A673 (cell line): Measurements from ENCODE around the gene LDLRAD3. TPM values are rescaled to one million over a fixed set of nuclear protein-coding genes. Genes with fewer than 3 reads are reported as not detected.

Experiments
- BruUV-seq: library from RNA; stranded (reverse); fragments of 400-500 nt; replicated peaks from 2 replicates; lab custom pipeline; 2021; lab: Mats Ljungman, UMichigan
- CTCF ChIA-PET: fragments of 300-600 bp; sonication (Branson Sonifier 250); formaldehyde crosslinking; loops from one replicate; lab custom pipeline; 2022; ENCODE audit warnings: antibody characterized with exemption; lab: Charles Lee
- POLR2A ChIA-PET: fragments of 300-600 bp; sonication (Branson Sonifier 250); formaldehyde crosslinking; loops from one replicate; lab custom pipeline; 2022; ENCODE audit warnings: antibody characterized with exemption; ENCODE audit not compliant: low non-redundant PET; lab: Charles Lee
- DNase-seq: peaks from one replicate; pipeline ENCODE4 v3.0.0-alpha.2; 2015; ENCODE audit warnings: low spot score
- H3K27ac ChIP-seq: fragments of 200-600 bp; sonication (generic); 2 replicates; pipeline ENCODE4 v1.5.1; 2016; ENCODE audit warnings: mixed run types, low read depth, mild to moderate bottlenecking, mixed read lengths, antibody characterized with exemption, low read length; ENCODE audit not compliant: poor library complexity, severe bottlenecking
- H3K27me3 ChIP-seq: fragments of 200-600 bp; sonication (generic); replicated peaks from 2 replicates; pipeline ENCODE4 v1.6.1; 2017; ENCODE audit warnings: mixed run types, low read depth, mild to moderate bottlenecking, mixed read lengths, antibody characterized with exemption, low read length; ENCODE audit not compliant: insufficient read depth, poor library complexity
- H3K36me3 ChIP-seq: fragments of 200-600 bp; sonication (generic); 2 replicates; pipeline ENCODE4 v1.6.1; 2016; ENCODE audit warnings: mixed run types, mild to moderate bottlenecking, mixed read lengths, antibody characterized with exemption, low read length; ENCODE audit not compliant: insufficient read depth, poor library complexity, severe bottlenecking
- H3K4me1 ChIP-seq: fragments of 200-600 bp; sonication (generic); 2 replicates; pipeline ENCODE4 v1.6.1; 2017; ENCODE audit warnings: mixed run types, mild to moderate bottlenecking, mixed read lengths, antibody characterized with exemption, low read length; ENCODE audit not compliant: insufficient read depth, poor library complexity, severe bottlenecking
- H3K4me3 ChIP-seq: fragments of 200-600 bp; sonication (generic); 2 replicates; pipeline ENCODE4 v1.5.1; 2016; ENCODE audit warnings: low read depth, mixed run types, mild to moderate bottlenecking, mixed read lengths, low read length; ENCODE audit not compliant: poor library complexity, severe bottlenecking
- H3K9me3 ChIP-seq: fragments of 200-600 bp; sonication (generic); 2 replicates; pipeline ENCODE4 v1.6.1; 2016; ENCODE audit warnings: mixed run types, low read depth, mild to moderate bottlenecking, mixed read lengths, antibody characterized with exemption, low read length; ENCODE audit not compliant: poor library complexity, severe bottlenecking
- CTCF ChIP-seq: fragments of 300-800, 200-600 bp; sonication (generic); conservative IDR thresholded peaks from 2 replicates; pipeline ENCODE4 v1.5.1; 2017; ENCODE audit warnings: low read depth, mild to moderate bottlenecking, antibody characterized with exemption, low read length, moderate library complexity, mixed read lengths
- EZH2 ChIP-seq: fragments of 200-600 bp; sonication (generic); IDR thresholded peaks from 2 replicates; pipeline ENCODE4 v1.6.1; 2017; ENCODE audit warnings: borderline replicate concordance, low read depth, mild to moderate bottlenecking, mixed read lengths, antibody characterized with exemption, low read length; ENCODE audit not compliant: poor library complexity, severe bottlenecking
- intact Hi-C: fragments of 100-400 bp; cut with micrococcal nuclease; formaldehyde crosslinking; loops from one replicate; pipeline ENCODE4 v1.10.0; 2022; ENCODE audit not compliant: unreplicated experiment
- total RNA-seq: library from RNA; stranded (reverse); gene quantifications from 2 replicates; pipeline ENCODE4 v1.2.3, GENCODE V29; 2021

Gene LDLRAD3
- total RNA-seq, 1 experiment from 2014 or later: 13.1 TPM

GRCh38 chr11:36014898-36015665 is 71.2 kb downstream of the LDLRAD3 start:
- Histone ChIP-seq H3K4me1 (no peaks in the 10 kb centered on the region), H3K27ac (no peak overlapping the region), H3K27me3 (no peaks in the 10 kb centered on the region), H3K9me3 (no peaks in the 10 kb centered on the region), H3K36me3 (no peaks in the 10 kb centered on the region), H3K4me3 (no peak overlapping the region)
- intact Hi-C loops: loop anchor here (5.0 kb wide), 1 partner anchor 47 kb away; no protein-coding TSS in a partner anchor
- CTCF ChIA-PET: interaction anchor here (1.4 to 1.5 kb wide), 2 partner anchors 42 to 193 kb away, joined by 3 to 6 read pairs; no protein-coding TSS in a partner anchor
- DNase-seq: no peak
- TF ChIP-seq CTCF (no peak), EZH2 (no peak)
- POLR2A ChIA-PET: no interaction called here
- BruUV-seq: no TSS peak

- Histone ChIP-seq H3K27me3 (no peaks in the 10 kb centered on the region), H3K9me3 (no peaks in the 10 kb centered on the region), H3K27ac (no peak overlapping the region), H3K4me1 (no peaks in the 10 kb centered on the region), H3K4me3 (no peak overlapping the region), H3K36me3 (no peaks in the 10 kb centered on the region)
- intact Hi-C loops: no loop called here
- ChIA-PET CTCF (interaction anchor here (1.4 to 1.5 kb wide), 2 partner anchors 41 to 194 kb away, joined by 3 to 6 read pairs; no protein-coding TSS in a partner anchor), POLR2A (no interaction called here)
- DNase-seq: no peak
- TF ChIP-seq EZH2: no peak
- no peak for TF ChIP-seq CTCF
- BruUV-seq: no TSS peak
Observed at GRCh38 chr11:36015799-36016198, 71.9 kb downstream of the LDLRAD3 start.

- Histone ChIP-seq H3K36me3 (no peaks in the 10 kb centered on the region), H3K9me3 (no peaks in the 10 kb centered on the region), H3K4me3 (no peak overlapping the region), H3K27me3 (no peaks in the 10 kb centered on the region), H3K4me1 (no peaks in the 10 kb centered on the region), H3K27ac (no peak overlapping the region)
- CTCF ChIA-PET: interaction anchor here (1.5 kb wide), 1 partner anchor 194 kb away, joined by 6 read pairs; no protein-coding TSS in a partner anchor
- DNase-seq: no peak
- POLR2A ChIA-PET: no interaction called here
- intact Hi-C loops: no loop called here
- no TSS peak for BruUV-seq
- TF ChIP-seq CTCF: no peak
- no peak for TF ChIP-seq EZH2
Observed at GRCh38 chr11:36016263-36016662, 72.4 kb downstream of the LDLRAD3 start.
